ENCODE measurements around the gene ESPN. TPM values are rescaled to one million over a fixed set of nuclear protein-coding genes. Genes with fewer than 3 reads are reported as not detected.

Gene ESPN
- total and polyA plus RNA-seq, 12 donors = 0.16 to 10.8 (median 6.1) TPM

DNA sequence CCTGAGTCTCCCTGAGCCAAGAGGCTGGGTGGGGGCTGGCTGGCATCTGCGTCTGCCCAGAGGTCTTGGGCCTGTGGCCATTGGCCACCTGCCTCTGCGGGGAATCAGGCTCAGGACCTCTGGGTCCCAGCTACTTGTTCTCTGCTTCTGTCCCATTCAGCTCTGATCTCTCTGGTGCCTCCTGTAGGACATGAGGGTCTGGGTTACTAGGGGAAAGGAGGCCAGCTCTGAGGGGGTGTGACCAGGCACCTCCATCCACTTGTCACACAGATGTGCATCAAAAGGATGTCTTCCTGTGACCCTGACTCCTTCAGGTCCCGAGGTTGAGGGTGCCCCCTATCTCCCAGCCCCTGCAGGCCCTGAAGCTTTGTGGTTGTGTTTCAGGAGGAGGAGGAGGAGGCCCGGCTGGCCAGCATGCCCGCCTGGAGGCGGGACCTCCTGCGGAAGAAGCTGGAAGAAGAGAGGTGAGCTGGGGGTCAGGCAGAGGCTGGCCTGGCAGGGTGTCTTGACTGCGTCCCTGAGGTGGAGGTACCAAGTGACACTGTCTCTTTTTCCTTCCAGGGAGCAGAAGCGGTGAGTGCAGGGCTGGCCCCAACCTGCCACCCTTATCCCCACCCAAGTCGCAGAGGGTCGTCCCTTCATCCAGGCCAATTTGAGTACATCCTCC is 32.4 kb downstream of the ESPN start:
- Histone ChIP-seq H3K27me3 (peaks cover 36% of the 10 kb centered on the region), H3K27ac (no peak overlapping the region), H3K9me3 (replicated peaks in 1 of 3) (no peaks in the 10 kb centered on the region), H3K4me3 (no peak overlapping the region), H3K4me1 (replicated peaks in 1 of 2) (peaks cover 0 to 10% of the 10 kb centered on the region in 2 donors), H3K36me3 (replicated peaks in 1 of 2) (no peaks in the 10 kb centered on the region)
- intact Hi-C loops (cut with DNase I) = no loop called here
- no peak for DNase-seq
- 69 to 79% (median 76%) methylated on average over 7 to 11 of the region's 11 CpGs for WGBS, 4 donors
- no peak for TF ChIP-seq POLR2A (IDR thresholded peaks at IDR 0.05)
- TF ChIP-seq, protein P1, sequence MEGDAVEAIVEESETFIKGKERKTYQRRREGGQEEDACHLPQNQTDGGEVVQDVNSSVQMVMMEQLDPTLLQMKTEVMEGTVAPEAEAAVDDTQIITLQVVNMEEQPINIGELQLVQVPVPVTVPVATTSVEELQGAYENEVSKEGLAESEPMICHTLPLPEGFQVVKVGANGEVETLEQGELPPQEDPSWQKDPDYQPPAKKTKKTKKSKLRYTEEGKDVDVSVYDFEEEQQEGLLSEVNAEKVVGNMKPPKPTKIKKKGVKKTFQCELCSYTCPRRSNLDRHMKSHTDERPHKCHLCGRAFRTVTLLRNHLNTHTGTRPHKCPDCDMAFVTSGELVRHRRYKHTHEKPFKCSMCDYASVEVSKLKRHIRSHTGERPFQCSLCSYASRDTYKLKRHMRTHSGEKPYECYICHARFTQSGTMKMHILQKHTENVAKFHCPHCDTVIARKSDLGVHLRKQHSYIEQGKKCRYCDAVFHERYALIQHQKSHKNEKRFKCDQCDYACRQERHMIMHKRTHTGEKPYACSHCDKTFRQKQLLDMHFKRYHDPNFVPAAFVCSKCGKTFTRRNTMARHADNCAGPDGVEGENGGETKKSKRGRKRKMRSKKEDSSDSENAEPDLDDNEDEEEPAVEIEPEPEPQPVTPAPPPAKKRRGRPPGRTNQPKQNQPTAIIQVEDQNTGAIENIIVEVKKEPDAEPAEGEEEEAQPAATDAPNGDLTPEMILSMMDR (IDR thresholded peaks at IDR 0.05) = no peak

DNA sequence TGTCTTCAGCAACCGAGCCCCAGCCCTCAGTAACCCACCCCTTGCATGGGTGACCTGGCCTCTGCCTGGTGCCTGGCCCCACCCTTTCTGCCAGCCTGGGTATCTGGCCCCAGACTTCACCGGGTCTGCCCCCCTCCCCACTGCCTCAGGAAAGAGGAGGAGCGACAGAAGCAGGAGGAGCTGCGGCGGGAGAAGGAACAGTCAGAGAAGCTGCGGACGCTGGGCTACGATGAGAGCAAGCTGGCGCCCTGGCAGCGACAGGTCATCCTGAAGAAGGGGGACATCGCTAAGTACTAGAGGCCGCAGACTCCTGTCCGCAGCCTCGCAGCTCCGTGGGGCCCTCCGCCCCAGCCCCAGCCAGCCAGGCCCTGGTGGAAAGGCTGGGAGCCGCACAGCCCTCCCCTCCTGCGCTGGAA is 35.3 kb downstream of the ESPN start:
- H3K4me1 ChIP-seq (replicated peaks in 1 of 2) = peaks cover 0 to 10% of the 10 kb centered on the region in 2 donors
- TF ChIP-seq, protein P1 (IDR thresholded peaks at IDR 0.05) = no peak
- TF ChIP-seq POLR2A (IDR thresholded peaks at IDR 0.05) = no peak
- DNase-seq = no peak
- H3K9me3 ChIP-seq (replicated peaks in 1 of 3) = no peaks in the 10 kb centered on the region
- H3K27me3 ChIP-seq = peaks cover 10% of the 10 kb centered on the region
- no peak overlapping the region for H3K27ac ChIP-seq
- peaks cover 0 to 12% of the 10 kb centered on the region in 2 donors for H3K36me3 ChIP-seq (replicated peaks in 1 of 2)
- H3K4me3 ChIP-seq = peak overlapping the region in 1 of 4 donors; percentile 12
- intact Hi-C loops (cut with DNase I) = no loop called here
- 8 to 22% (median 16%) methylated on average over 2 to 18 of the region's 18 CpGs for WGBS, 4 donors

- no peak for DNase-seq
- Histone ChIP-seq H3K27me3 (peaks cover 4% of the 10 kb centered on the region), H3K4me3 (peak overlapping the region in 1 of 4 donors; percentile 12), H3K36me3 (replicated peaks in 1 of 2) (peaks cover 0 to 12% of the 10 kb centered on the region in 2 donors), H3K27ac (no peak overlapping the region), H3K4me1 (replicated peaks in 1 of 2) (peaks cover 0 to 10% of the 10 kb centered on the region in 2 donors), H3K9me3 (replicated peaks in 1 of 3) (no peaks in the 10 kb centered on the region)
- intact Hi-C loops (cut with DNase I) = no loop called here
- TF ChIP-seq POLR2A (IDR thresholded peaks at IDR 0.05) = no peak
- TF ChIP-seq, protein P1 (IDR thresholded peaks at IDR 0.05) = no peak
- 16 to 41% (median 32%) methylated on average over 12 to 39 of the region's 39 CpGs for WGBS, 4 donors
Measured at GRCh38 chr1:6460301-6461050, 35.9 kb downstream of the ESPN start.

DNA sequence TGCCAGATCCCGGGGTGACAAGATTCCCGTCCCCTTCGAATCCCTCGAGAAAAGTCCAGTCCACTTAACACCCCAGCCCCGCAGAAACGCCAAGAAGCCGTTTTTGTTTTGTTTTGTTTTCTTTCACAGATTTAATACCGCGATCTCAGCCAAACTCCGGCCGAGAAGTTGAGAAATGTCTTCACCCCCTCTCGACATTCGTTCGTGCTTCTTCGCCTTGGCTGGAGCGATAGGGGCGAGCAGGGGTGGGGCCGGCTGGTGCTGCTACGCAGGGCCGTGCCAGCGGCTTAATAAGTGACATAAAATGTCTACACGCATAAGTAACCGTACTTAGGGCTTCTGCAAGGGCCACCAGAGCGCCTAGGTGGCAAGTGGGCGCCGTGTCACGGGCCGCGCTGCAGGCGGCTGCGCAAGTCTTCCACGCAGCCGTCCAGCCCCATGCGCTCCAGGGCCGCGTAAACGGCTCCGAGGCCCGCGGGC is 36.5 kb downstream of the ESPN start:
- peaks cover 0 to 12% of the 10 kb centered on the region in 2 donors for H3K36me3 ChIP-seq (replicated peaks in 1 of 2)
- peaks cover 0 to 10% of the 10 kb centered on the region in 2 donors for H3K4me1 ChIP-seq (replicated peaks in 1 of 2)
- intact Hi-C loops (cut with DNase I) = no loop called here
- no peaks in the 10 kb centered on the region for H3K9me3 ChIP-seq (replicated peaks in 1 of 3)
- no peaks in the 10 kb centered on the region for H3K27me3 ChIP-seq
- WGBS, 4 donors = 74 to 90% (median 83%) methylated on average over 23 to 40 of the region's 40 CpGs
- no peak for TF ChIP-seq POLR2A (IDR thresholded peaks at IDR 0.05)
- TF ChIP-seq, protein P1 (IDR thresholded peaks at IDR 0.05) = no peak
- no peak for DNase-seq
- H3K27ac ChIP-seq = no peak overlapping the region
- H3K4me3 ChIP-seq = no peak overlapping the region

Data from adrenal gland (tissue), 12 donors.